IMR-90 (cell line): ENCODE data around the gene CAMTA1. TPM values are rescaled to one million over a fixed set of nuclear protein-coding genes. Genes with fewer than 3 reads are reported as not detected.

Source experiments
- ATAC-seq: fragments of 200-7000 bp; cut with Tn5 transposase; 2 replicates; pipeline ENCODE4 v1.9.1; 2020; ENCODE audit warnings: low read depth, mild to moderate bottlenecking, moderate library complexity
- BruUV-seq: library from RNA; stranded (reverse); fragments of 400-500 nt; replicated peaks from 2 replicates; lab custom pipeline; 2021; lab: Mats Ljungman, UMichigan
- CTCF ChIA-PET: fragments of 300-600 bp; formaldehyde crosslinking; extraction: SDS; loops from one replicate; lab custom pipeline; 2021; ENCODE audit warnings: antibody characterized with exemption; lab: Yijun Ruan, JAX
- POLR2A ChIA-PET: fragments of 300-600 bp; sonication (Branson Sonifier 250); formaldehyde crosslinking; loops from one replicate; lab custom pipeline; 2022; ENCODE audit warnings: antibody characterized with exemption; ENCODE audit not compliant: unreplicated experiment; lab: Charles Lee
- DNase-seq: peaks from one replicate; pipeline ENCODE4 v3.0.0; 2013
- H2AFZ ChIP-seq: replicated peaks from 2 replicates; pipeline ENCODE3; 2013; ENCODE audit warnings: low read length, mild to moderate bottlenecking; ENCODE audit not compliant: poor library complexity
- H2AK5ac ChIP-seq: 2 replicates; pipeline ENCODE4 v1.6.1; 2013; ENCODE audit warnings: low read depth, low read length, inconsistent platforms
- H2AK9ac ChIP-seq: replicated peaks from 2 replicates; pipeline ENCODE3; 2013; ENCODE audit warnings: mild to moderate bottlenecking, low read depth, low read length, moderate library complexity; ENCODE audit not compliant: poor library complexity
- H2BK120ac ChIP-seq: 2 replicates; pipeline ENCODE4 v1.6.1; 2013; ENCODE audit warnings: low read depth, low read length, inconsistent platforms
- H2BK15ac ChIP-seq: 3 replicates; pipeline ENCODE4 v1.6.1; 2013; ENCODE audit warnings: low read depth, low read length, inconsistent platforms
- H2BK20ac ChIP-seq: 2 replicates; pipeline ENCODE4 v1.6.1; 2013; ENCODE audit warnings: low read depth, mild to moderate bottlenecking, inconsistent platforms, low read length, moderate library complexity
- H2BK5ac ChIP-seq: 2 replicates; pipeline ENCODE4 v1.6.1; 2013; ENCODE audit warnings: mild to moderate bottlenecking, low read depth, low read length, inconsistent platforms; ENCODE audit not compliant: poor library complexity, severe bottlenecking
- H3K14ac ChIP-seq: replicated peaks from 2 replicates; pipeline ENCODE4 v1.6.1; 2013; ENCODE audit warnings: low read depth, low read length, inconsistent platforms
- H3K18ac ChIP-seq: 2 replicates; pipeline ENCODE4 v1.6.1; 2013; ENCODE audit warnings: low read depth, low read length, control low read depth
- H3K23ac ChIP-seq: 2 replicates; pipeline ENCODE4 v1.6.1; 2013; ENCODE audit warnings: low read depth, low read length, inconsistent platforms
- H3K27ac ChIP-seq: 2 replicates; pipeline ENCODE4 v1.5.1; 2013; ENCODE audit warnings: mild to moderate bottlenecking, control low read depth, low read length; ENCODE audit not compliant: insufficient read depth
- H3K27me3 ChIP-seq: 2 replicates; pipeline ENCODE4 v1.6.1; 2013; ENCODE audit warnings: low read length; ENCODE audit not compliant: control insufficient read depth, insufficient read depth
- H3K36me3 ChIP-seq: 2 replicates; pipeline ENCODE4 v1.6.1; 2013; ENCODE audit warnings: low read length, mixed read lengths; ENCODE audit not compliant: control insufficient read depth, insufficient read depth
- H3K4ac ChIP-seq: 2 replicates; pipeline ENCODE4 v1.6.1; 2013; ENCODE audit warnings: low read depth, low read length, inconsistent platforms
- H3K4me1 ChIP-seq: 2 replicates; pipeline ENCODE4 v1.6.1; 2013; ENCODE audit warnings: low read length, mixed read lengths; ENCODE audit not compliant: control insufficient read depth, insufficient read depth
- H3K4me2 ChIP-seq: 2 replicates; pipeline ENCODE4 v1.6.1; 2013; ENCODE audit warnings: low read depth, mild to moderate bottlenecking, control low read depth, low read length, moderate library complexity
- H3K4me3 ChIP-seq: 2 replicates; pipeline ENCODE4 v1.5.1; 2013; ENCODE audit warnings: low read depth, mild to moderate bottlenecking, control low read depth, low read length, moderate library complexity; ENCODE audit not compliant: insufficient read depth
- H3K56ac ChIP-seq: 2 replicates; pipeline ENCODE4 v1.6.1; 2013; ENCODE audit warnings: low read length, inconsistent platforms; ENCODE audit not compliant: insufficient read depth; ENCODE audit errors: extremely low read depth
- H3K79me1 ChIP-seq, 2 experiments: 2 replicates each; pipeline ENCODE4 v1.6.1; 2013; ENCODE audit warnings: low read length in 2 of 2, inconsistent platforms in 1 of 2, low read depth in 1 of 2
- H3K9ac ChIP-seq: 2 replicates; pipeline ENCODE4 v1.6.1; 2013; ENCODE audit warnings: low read depth, low read length, control low read depth
- H3K9me1 ChIP-seq: 2 replicates; pipeline ENCODE4 v1.6.1; 2013; ENCODE audit warnings: low read length, inconsistent platforms; ENCODE audit not compliant: insufficient read depth
- H3K9me3 ChIP-seq: 2 replicates; pipeline ENCODE4 v1.6.1; 2013; ENCODE audit warnings: low read length; ENCODE audit not compliant: control insufficient read depth, insufficient read depth
- H4K20me1 ChIP-seq: 2 replicates; pipeline ENCODE4 v1.6.1; 2013; ENCODE audit warnings: low read length, inconsistent platforms; ENCODE audit not compliant: insufficient read depth
- H4K5ac ChIP-seq: 2 replicates; pipeline ENCODE4 v1.6.1; 2013; ENCODE audit warnings: mild to moderate bottlenecking, low read depth, low read length, control low read depth
- H4K8ac ChIP-seq, 2 experiments: 2 replicates each; pipeline ENCODE4 v1.6.1; 2013; ENCODE audit warnings: low read depth in 2 of 2, low read length in 2 of 2, control low read depth in 1 of 2, inconsistent platforms in 1 of 2
- H4K91ac ChIP-seq: 2 replicates; pipeline ENCODE4 v1.6.1; 2013; ENCODE audit warnings: low read depth, low read length, inconsistent platforms; ENCODE audit not compliant: insufficient read depth
- CHD1 ChIP-seq: IDR thresholded peaks from 2 replicates; pipeline ENCODE4 v1.6.1; 2012; ENCODE audit warnings: low read depth, low read length, improper control_type of control experiment
- NFE2L2 ChIP-seq: fragments of 150-350 bp; IDR thresholded peaks from 2 replicates; pipeline ENCODE4 v1.6.1; 2016; ENCODE audit warnings: low read depth, mild to moderate bottlenecking, low read length
- SMC3 ChIP-seq: fragments of 150-350 bp; IDR thresholded peaks from 2 replicates; pipeline ENCODE4 v1.6.1; 2016; ENCODE audit warnings: low read depth, mild to moderate bottlenecking, antibody characterized with exemption, low read length, moderate library complexity
- WGBS, 2 experiments: methylation state at CpG; one replicate each; pipeline versions ENCODE4 v1.1.5 to v1.1.7; 2013; ENCODE audit warnings: missing lambda C conversion rate in 2 of 2; ENCODE audit not compliant: insufficient read length in 1 of 2; ENCODE audit errors: extremely low coverage in 2 of 2; 5-methylcytosine and 5-hydroxymethylcytosine counted together
- dilution Hi-C: fragments of 300-500 bp; cut with HindIII; formaldehyde crosslinking; loops from one replicate; pipeline ENCODE4 v1.14.3; 2018; ENCODE audit warnings: low sequenced_read_pairs; ENCODE audit not compliant: unreplicated experiment
- in situ Hi-C: fragments of 300-500 bp; cut with MboI; formaldehyde crosslinking; loops from 3 replicates; pipeline ENCODE4 v1.14.3; 2019; ENCODE audit warnings: low sequenced_read_pairs, inconsistent platforms, mixed read lengths
- intact Hi-C: fragments of 100-400 bp; cut with micrococcal nuclease; formaldehyde crosslinking; loops from 2 replicates; pipeline ENCODE4 v1.10.0; 2022
- polyA plus RNA-seq, 3 experiments: library from polyadenylated mRNA; depleted of rRNA; stranded (reverse); fragments of >200 nt; gene quantifications; 2 replicates each; pipeline ENCODE4 v1.2.3, GENCODE V29; 2012; ENCODE audit warnings: low replicate concordance in 1 of 3
- total RNA-seq: library from RNA; depleted of rRNA; stranded (reverse); fragments of >200 nt; gene quantifications from 2 replicates; pipeline ENCODE4 v1.2.3, GENCODE V29; 2012

The CAMTA1 gene
- total and polyA plus RNA-seq, 2 of the 4 experiments (the other 2 are of a cell fraction), result 35.5 to 74.3 TPM

DNA sequence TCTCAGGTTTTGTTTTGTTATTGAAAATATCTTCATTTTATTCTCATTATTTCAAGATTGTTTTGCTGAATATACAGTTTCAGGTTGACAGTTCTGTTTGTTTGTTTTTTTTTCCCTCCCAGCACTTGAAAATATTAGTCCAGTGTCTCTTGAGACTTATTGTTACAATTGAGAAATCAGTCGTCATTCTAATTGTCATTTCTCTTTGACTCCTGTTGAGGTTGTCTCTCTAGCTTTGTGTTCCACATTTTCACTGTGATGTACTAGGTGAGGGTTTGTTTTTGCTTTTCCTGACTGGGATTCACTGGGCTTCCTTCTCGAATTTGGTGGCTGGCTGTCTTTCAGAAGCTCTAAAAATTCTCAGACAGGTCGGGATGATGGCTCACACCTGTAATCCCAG is 542.6 kb downstream of the CAMTA1 start:
- H3K18ac ChIP-seq, result no peak overlapping the region
- peaks cover 3% of the 10 kb centered on the region; the same call in 1 of the 2 replicates for H3K9me3 ChIP-seq
- no peak overlapping the region for H2AFZ ChIP-seq
- H3K9ac ChIP-seq, result no peak overlapping the region
- H3K27ac ChIP-seq, result no peak overlapping the region
- H3K4me2 ChIP-seq, result no peak overlapping the region
- no peak overlapping the region for H4K91ac ChIP-seq
- no peaks in the 10 kb centered on the region for H3K4me1 ChIP-seq
- in situ Hi-C loops, result no loop called here
- H2BK15ac ChIP-seq, result no peak overlapping the region
- H3K56ac ChIP-seq, result no peak overlapping the region
- no peak overlapping the region for H4K5ac ChIP-seq
- no peaks in the 10 kb centered on the region for H3K79me1 ChIP-seq
- no peak overlapping the region for H2AK9ac ChIP-seq
- dilution Hi-C loops, result no loop called here
- no peaks in the 10 kb centered on the region for H3K27me3 ChIP-seq
- BruUV-seq, result no TSS peak
- peaks cover 2% of the 10 kb centered on the region; the same call in 1 of the 2 replicates for H3K9me1 ChIP-seq
- H2AK5ac ChIP-seq, result no peak overlapping the region
- H3K36me3 ChIP-seq, result no peaks in the 10 kb centered on the region
- no peak overlapping the region for H4K8ac ChIP-seq
- H3K23ac ChIP-seq, result no peak overlapping the region
- H3K4ac ChIP-seq, result no peak overlapping the region
- H3K4me3 ChIP-seq, result no peak overlapping the region
- no peak overlapping the region for H2BK120ac ChIP-seq
- H2BK20ac ChIP-seq, result no peak overlapping the region
- no peaks in the 10 kb centered on the region for H4K20me1 ChIP-seq
- TF ChIP-seq NFE2L2 (no peak), SMC3 (no peak), CHD1 (no peak)
- DNase-seq, result no peak
- no peak overlapping the region for H3K14ac ChIP-seq
- intact Hi-C loops, result no loop called here
- no peak for ATAC-seq
- H2BK5ac ChIP-seq, result no peak overlapping the region
- CTCF ChIA-PET, result no interaction called here
- no CpG with 5 or more reads among the region's 3 CpGs for WGBS, 2 experiments
- POLR2A ChIA-PET, result no interaction called here
